MCF 10A (cell line): Measurements from ENCODE around the gene LIMA1. TPM values are rescaled to one million over a fixed set of nuclear protein-coding genes. Genes with fewer than 3 reads are reported as not detected.

ENCODE experiments used
- BruUV-seq: library from RNA; stranded (reverse); fragments of 400-500 nt; replicated peaks from 2 replicates; lab custom pipeline; 2021; lab: Mats Ljungman, UMichigan
- CTCF ChIA-PET: fragments of 300-600 bp; sonication (Branson Sonifier 250); formaldehyde crosslinking; extraction: SDS; loops from one replicate; lab custom pipeline; 2021; ENCODE audit warnings: antibody characterized with exemption, inconsistent platforms; lab: Yijun Ruan, JAX
- POLR2A ChIA-PET: fragments of 300-600, 350-650 bp; sonication (Branson Sonifier 250); formaldehyde crosslinking; extraction: SDS; loops from one replicate; lab custom pipeline; 2020; ENCODE audit warnings: antibody characterized with exemption, inconsistent platforms; lab: Yijun Ruan, JAX
- DNase-seq: peaks from one replicate; pipeline ENCODE4 v3.0.0-alpha.2; 2018; ENCODE audit not compliant: unreplicated experiment
- H3K27ac Mint-ChIP-seq: one replicate; pipeline ENCODE4 v1.8.0; 2022; ENCODE audit warnings: mild to moderate bottlenecking, low read depth, mixed read lengths; ENCODE audit not compliant: unreplicated experiment
- H3K27me3 Mint-ChIP-seq: one replicate; pipeline ENCODE4 v1.8.0; 2022; ENCODE audit warnings: mixed read lengths; ENCODE audit not compliant: insufficient read depth, unreplicated experiment
- H3K36me3 Mint-ChIP-seq: one replicate; pipeline ENCODE4 v1.8.0; 2022; ENCODE audit warnings: mild to moderate bottlenecking, moderate library complexity, mixed read lengths; ENCODE audit not compliant: insufficient read depth, unreplicated experiment
- H3K4me1 Mint-ChIP-seq: one replicate; pipeline ENCODE4 v1.8.0; 2022; ENCODE audit warnings: mixed read lengths; ENCODE audit not compliant: insufficient read depth, unreplicated experiment
- H3K4me3 Mint-ChIP-seq: one replicate; pipeline ENCODE4 v1.8.0; 2022; ENCODE audit warnings: mild to moderate bottlenecking, moderate library complexity, mixed read lengths; ENCODE audit not compliant: unreplicated experiment
- H3K9me3 Mint-ChIP-seq: one replicate; pipeline ENCODE4 v1.8.0; 2022; ENCODE audit warnings: mixed read lengths; ENCODE audit not compliant: unreplicated experiment
- CTCF ChIP-seq: fragments of 200-600 bp; IDR thresholded peaks from one replicate; pipeline ENCODE4 v1.8.0; 2022; ENCODE audit warnings: antibody characterized with exemption, mild to moderate bottlenecking; ENCODE audit not compliant: unreplicated experiment
- intact Hi-C: fragments of 100-400 bp; cut with micrococcal nuclease; formaldehyde crosslinking; loops from 2 replicates; pipeline ENCODE4 v1.14.1; 2022
- total RNA-seq: library from RNA; stranded (reverse); gene quantifications from 2 replicates; pipeline ENCODE4 v1.2.3, GENCODE V29; 2022

LIMA1 gene
- total RNA-seq, 1 experiment from 2014 or later, result 86.0 TPM

GRCh38 chr12:50187084-50187900, 96.0 kb downstream of the LIMA1 start:
- DNase-seq, result no peak
- Mint-ChIP-seq H3K4me3 (no peak overlapping the region), H3K4me1 (peaks cover 33% of the 10 kb centered on the region), H3K27ac (peak overlapping the region; percentile 68), H3K9me3 (no peaks in the 10 kb centered on the region), H3K27me3 (no peaks in the 10 kb centered on the region), H3K36me3 (peaks cover 34% of the 10 kb centered on the region)
- ChIA-PET POLR2A (interaction anchor here (0.7 to 1.1 kb wide), 5 partner anchors 9 to 96 kb away, joined by 3 to 5 read pairs (median 3); partner anchors contain the start of gene LIMA1), CTCF (interaction anchor here (0.8 to 1.9 kb wide), 4 partner anchors 11 to 116 kb away, joined by 3 to 6 read pairs (median 4); no protein-coding TSS in a partner anchor)
- no peak for TF ChIP-seq CTCF
- intact Hi-C loops, result no loop called here
- BruUV-seq, result no TSS peak

- H3K27me3 Mint-ChIP-seq, result no peaks in the 10 kb centered on the region
- POLR2A ChIA-PET, result interaction anchor here (0.9 to 1.1 kb wide), 2 partner anchors 35 to 96 kb away, joined by 3 to 4 read pairs; partner anchors contain the start of gene LIMA1
- peaks cover 31% of the 10 kb centered on the region for H3K36me3 Mint-ChIP-seq
- peak overlapping the region; percentile 68 for H3K27ac Mint-ChIP-seq
- intact Hi-C loops, result no loop called here
- no peaks in the 10 kb centered on the region for H3K9me3 Mint-ChIP-seq
- CTCF ChIA-PET, result interaction anchor here (0.8 to 1.9 kb wide), 4 partner anchors 11 to 116 kb away, joined by 3 to 6 read pairs (median 4); no protein-coding TSS in a partner anchor
- no peak for TF ChIP-seq CTCF
- H3K4me1 Mint-ChIP-seq, result peaks cover 33% of the 10 kb centered on the region
- no peak for DNase-seq
- no TSS peak for BruUV-seq
- no peak overlapping the region for H3K4me3 Mint-ChIP-seq
Measured at GRCh38 chr12:50186681-50187080, 96.6 kb downstream of the LIMA1 start.

GRCh38 chr12:50185970-50186663, 97.2 kb downstream of the LIMA1 start:
- BruUV-seq, result no TSS peak
- intact Hi-C loops, result no loop called here
- peaks cover 31% of the 10 kb centered on the region for H3K36me3 Mint-ChIP-seq
- peaks cover 33% of the 10 kb centered on the region for H3K4me1 Mint-ChIP-seq
- H3K9me3 Mint-ChIP-seq, result no peaks in the 10 kb centered on the region
- peak overlapping the region; percentile 68 for H3K27ac Mint-ChIP-seq
- DNase-seq, result peak; percentile 22
- H3K4me3 Mint-ChIP-seq, result no peak overlapping the region
- ChIA-PET POLR2A (interaction anchor here (0.9 to 1.2 kb wide), 4 partner anchors 9 to 98 kb away, joined by 3 to 4 read pairs (median 4); partner anchors contain the start of gene LIMA1), CTCF (interaction anchor here (0.6 to 2.2 kb wide), 7 partner anchors 10 to 115 kb away, joined by 3 to 13 read pairs (median 5); no protein-coding TSS in a partner anchor)
- H3K27me3 Mint-ChIP-seq, result no peaks in the 10 kb centered on the region
- no peak for TF ChIP-seq CTCF
